ENCODE data around the gene KNDC1.

KNDC1 gene

GRCh38 chr10:133224076-133224475 lies 64.1 kb downstream of the KNDC1 start:
- no peaks in the 10 kb centered on the region for H4K20me1 ChIP-seq (ENCODE audit: insufficient read depth, low read length)
- no peaks in the 10 kb centered on the region for H3K9me2 ChIP-seq (replicated peaks; ENCODE audit: insufficient read depth, low read length)
- H3K9ac ChIP-seq (ENCODE audit: low read length) = no peak overlapping the region
- TF ChIP-seq EZH2 (optimal IDR thresholded peaks at IDR 0.05; ENCODE audit: low read depth, low read length) (no peak), CTCF (IDR thresholded peaks at IDR 0.05; ENCODE audit: low read length) (no peak), EZH2phosphoT487 (IDR thresholded peaks at IDR 0.05; ENCODE audit: low read length) (no peak)
- H3K36me3 ChIP-seq (replicated peaks; ENCODE audit: insufficient read depth, low read length) = no peaks in the 10 kb centered on the region
- H3F3A ChIP-seq (ENCODE audit: insufficient read depth, low read length) = no peaks in the 10 kb centered on the region
- H3K9me3 ChIP-seq (replicated peaks; ENCODE audit: insufficient read depth, low read length) = no peaks in the 10 kb centered on the region
- H3K27me3 ChIP-seq (replicated peaks; ENCODE audit: insufficient read depth, low read length) = peaks cover 54% of the 10 kb centered on the region
- no peak overlapping the region for H3K4me2 ChIP-seq (ENCODE audit: low read depth, low read length)
- H3K4me1 ChIP-seq (ENCODE audit: low read length) = no peaks in the 10 kb centered on the region
- no peaks in the 10 kb centered on the region for H3K79me2 ChIP-seq (ENCODE audit: low read length)
- no peak overlapping the region for H2AFZ ChIP-seq (ENCODE audit: low read length)
- DNase-seq = no peak
- H3K4me3 ChIP-seq (ENCODE audit: low read length) = no peak overlapping the region
- no peak overlapping the region for H3K27ac ChIP-seq (ENCODE audit: low read length)

GRCh38 chr10:133224756-133225372 lies 64.8 kb downstream of the KNDC1 start:
- no peaks in the 10 kb centered on the region for H3K9me3 ChIP-seq (replicated peaks; ENCODE audit: insufficient read depth, low read length)
- H3K27ac ChIP-seq (ENCODE audit: low read length) = no peak overlapping the region
- peaks cover 53% of the 10 kb centered on the region for H3K27me3 ChIP-seq (replicated peaks; ENCODE audit: insufficient read depth, low read length)
- H3K4me3 ChIP-seq (ENCODE audit: low read length) = peak overlapping the region; percentile 41
- H3K36me3 ChIP-seq (replicated peaks; ENCODE audit: insufficient read depth, low read length) = no peaks in the 10 kb centered on the region
- no peaks in the 10 kb centered on the region for H3F3A ChIP-seq (ENCODE audit: insufficient read depth, low read length)
- H3K79me2 ChIP-seq (ENCODE audit: low read length) = no peaks in the 10 kb centered on the region
- no peaks in the 10 kb centered on the region for H4K20me1 ChIP-seq (ENCODE audit: insufficient read depth, low read length)
- H3K4me1 ChIP-seq (ENCODE audit: low read length) = no peaks in the 10 kb centered on the region
- peak overlapping the region; percentile 46; the same call in 1 of the 2 replicates for H2AFZ ChIP-seq (ENCODE audit: low read length)
- H3K4me2 ChIP-seq (ENCODE audit: low read depth, low read length) = peak overlapping the region; percentile 61
- TF ChIP-seq EZH2phosphoT487 (IDR thresholded peaks at IDR 0.05; ENCODE audit: low read length) = no peak
- TF ChIP-seq CTCF (IDR thresholded peaks at IDR 0.05; ENCODE audit: low read length) = no peak
- no peak for TF ChIP-seq EZH2 (optimal IDR thresholded peaks at IDR 0.05; ENCODE audit: low read depth, low read length)
- no peak overlapping the region for H3K9ac ChIP-seq (ENCODE audit: low read length)
- H3K9me2 ChIP-seq (replicated peaks; ENCODE audit: insufficient read depth, low read length) = no peaks in the 10 kb centered on the region
- no peak for DNase-seq

GRCh38 chr10:133225707-133226191 lies 65.7 kb downstream of the KNDC1 start:
- no peak for TF ChIP-seq EZH2phosphoT487 (IDR thresholded peaks at IDR 0.05; ENCODE audit: low read length)
- TF ChIP-seq CTCF (IDR thresholded peaks at IDR 0.05; ENCODE audit: low read length) = no peak
- no peak for TF ChIP-seq EZH2 (optimal IDR thresholded peaks at IDR 0.05; ENCODE audit: low read depth, low read length)
- Histone ChIP-seq H3K27ac (ENCODE audit: low read length) (no peak overlapping the region), H3K4me3 (ENCODE audit: low read length) (no peak overlapping the region), H3K27me3 (replicated peaks; ENCODE audit: insufficient read depth, low read length) (peaks cover 53% of the 10 kb centered on the region), H3K4me2 (ENCODE audit: low read depth, low read length) (peak overlapping the region; percentile 61; the same call in 1 of the 2 replicates), H4K20me1 (ENCODE audit: insufficient read depth, low read length) (no peaks in the 10 kb centered on the region), H3K9me3 (replicated peaks; ENCODE audit: insufficient read depth, low read length) (no peaks in the 10 kb centered on the region), H3F3A (ENCODE audit: insufficient read depth, low read length) (no peaks in the 10 kb centered on the region), H3K9ac (ENCODE audit: low read length) (no peak overlapping the region), H3K4me1 (ENCODE audit: low read length) (no peaks in the 10 kb centered on the region), H3K36me3 (replicated peaks; ENCODE audit: insufficient read depth, low read length) (no peaks in the 10 kb centered on the region), H2AFZ (ENCODE audit: low read length) (no peak overlapping the region), H3K79me2 (ENCODE audit: low read length) (no peaks in the 10 kb centered on the region), H3K9me2 (replicated peaks; ENCODE audit: insufficient read depth, low read length) (no peaks in the 10 kb centered on the region)
- DNase-seq = no peak

All from MM.1S (cell line).